ENCODE results near the gene CYTIP. TPM values are rescaled to one million over a fixed set of nuclear protein-coding genes. Genes with fewer than 3 reads are reported as not detected.

CYTIP gene
- total and polyA plus RNA-seq, 2 donors from 2014 or later, result 3.5 to 24.0 TPM

- Histone ChIP-seq H3K4me1 (ENCODE audit: control insufficient read depth in 2 of 3, insufficient read depth in 2 of 3, low read depth in 1 of 3, low read length in 3 of 3) (peaks cover 0 to 7% (median 3%) of the 10 kb centered on the region in 3 donors), H3K36me3 (ENCODE audit: control insufficient read depth in 2 of 3, insufficient read depth in 3 of 3, low read length in 3 of 3) (no peaks in the 10 kb centered on the region), H3K27ac (ENCODE audit: low read depth in 2 of 2, low read length in 2 of 2) (no peak overlapping the region), H3K27me3 (ENCODE audit: control insufficient read depth, insufficient read depth, low read length) (no peaks in the 10 kb centered on the region), H3K9me3 (ENCODE audit: control insufficient read depth in 2 of 3, insufficient read depth in 1 of 3, low read length in 3 of 3) (no peaks in the 10 kb centered on the region), H3K9ac (ENCODE audit: low read length in 3 of 3) (no peak overlapping the region), H3K4me3 (ENCODE audit: low read length in 3 of 3) (no peak overlapping the region)
- DNase-seq (no peak), FAIRE-seq (no peak)
- TF ChIP-seq CTCF (IDR thresholded peaks at IDR 0.05; ENCODE audit: borderline replicate concordance, extremely low read depth, insufficient read depth), result no peak
- intact Hi-C loops (cut with DNase I), result no loop called here
Measured at GRCh38 chr2:157428500-157429175, 15.3 kb downstream of the CYTIP start.

- Histone ChIP-seq H3K27ac (ENCODE audit: low read depth in 2 of 2, low read length in 2 of 2) (no peak overlapping the region), H3K9me3 (ENCODE audit: control insufficient read depth in 2 of 3, insufficient read depth in 1 of 3, low read length in 3 of 3) (no peaks in the 10 kb centered on the region), H3K4me3 (ENCODE audit: low read length in 3 of 3) (no peak overlapping the region), H3K9ac (ENCODE audit: low read length in 3 of 3) (no peak overlapping the region), H3K36me3 (ENCODE audit: control insufficient read depth in 2 of 3, insufficient read depth in 3 of 3, low read length in 3 of 3) (no peaks in the 10 kb centered on the region), H3K4me1 (ENCODE audit: control insufficient read depth in 2 of 3, insufficient read depth in 2 of 3, low read depth in 1 of 3, low read length in 3 of 3) (peaks cover 0 to 2% (median 0%) of the 10 kb centered on the region in 3 donors), H3K27me3 (ENCODE audit: control insufficient read depth, insufficient read depth, low read length) (no peaks in the 10 kb centered on the region)
- no peak for FAIRE-seq
- no peak for TF ChIP-seq CTCF (IDR thresholded peaks at IDR 0.05; ENCODE audit: borderline replicate concordance, extremely low read depth, insufficient read depth)
- no peak for DNase-seq
- intact Hi-C loops (cut with DNase I), result no loop called here
Measured at GRCh38 chr2:157427922-157428303, 16.0 kb downstream of the CYTIP start.

GRCh38 chr2:157427003-157427921, 16.6 kb downstream of the CYTIP start:
- Histone ChIP-seq H3K9ac (ENCODE audit: low read length in 3 of 3) (no peak overlapping the region), H3K36me3 (ENCODE audit: control insufficient read depth in 2 of 3, insufficient read depth in 3 of 3, low read length in 3 of 3) (no peaks in the 10 kb centered on the region), H3K9me3 (ENCODE audit: control insufficient read depth in 2 of 3, insufficient read depth in 1 of 3, low read length in 3 of 3) (no peaks in the 10 kb centered on the region), H3K4me1 (ENCODE audit: control insufficient read depth in 2 of 3, insufficient read depth in 2 of 3, low read depth in 1 of 3, low read length in 3 of 3) (no peaks in the 10 kb centered on the region), H3K27me3 (ENCODE audit: control insufficient read depth, insufficient read depth, low read length) (no peaks in the 10 kb centered on the region), H3K27ac (ENCODE audit: low read depth in 2 of 2, low read length in 2 of 2) (no peak overlapping the region), H3K4me3 (ENCODE audit: low read length in 3 of 3) (no peak overlapping the region)
- DNase-seq (no peak), FAIRE-seq (no peak)
- intact Hi-C loops (cut with DNase I), result no loop called here
- TF ChIP-seq CTCF (IDR thresholded peaks at IDR 0.05; ENCODE audit: borderline replicate concordance, extremely low read depth, insufficient read depth), result no peak
